DOHH2 (cell line): Measurements from ENCODE around the gene ANKLE2.

Experiments used
- EZH2phosphoT487 ChIP-seq: fragments of 200-600 bp; sonication (generic); IDR thresholded peaks from 2 replicates; pipeline ENCODE4 v1.6.1; 2017; ENCODE audit warnings: borderline replicate concordance, mild to moderate bottlenecking, antibody characterized with exemption, low read length, moderate library complexity, mixed read lengths
- TF ChIP-seq, protein P1 (sequence below): fragments of 200-600 bp; sonication (generic); IDR thresholded peaks from one replicate; pipeline ENCODE4 v1.5.1; 2014; ENCODE audit warnings: antibody characterized with exemption, mild to moderate bottlenecking, low read depth, low read length; ENCODE audit not compliant: poor library complexity, severe bottlenecking

DNA sequence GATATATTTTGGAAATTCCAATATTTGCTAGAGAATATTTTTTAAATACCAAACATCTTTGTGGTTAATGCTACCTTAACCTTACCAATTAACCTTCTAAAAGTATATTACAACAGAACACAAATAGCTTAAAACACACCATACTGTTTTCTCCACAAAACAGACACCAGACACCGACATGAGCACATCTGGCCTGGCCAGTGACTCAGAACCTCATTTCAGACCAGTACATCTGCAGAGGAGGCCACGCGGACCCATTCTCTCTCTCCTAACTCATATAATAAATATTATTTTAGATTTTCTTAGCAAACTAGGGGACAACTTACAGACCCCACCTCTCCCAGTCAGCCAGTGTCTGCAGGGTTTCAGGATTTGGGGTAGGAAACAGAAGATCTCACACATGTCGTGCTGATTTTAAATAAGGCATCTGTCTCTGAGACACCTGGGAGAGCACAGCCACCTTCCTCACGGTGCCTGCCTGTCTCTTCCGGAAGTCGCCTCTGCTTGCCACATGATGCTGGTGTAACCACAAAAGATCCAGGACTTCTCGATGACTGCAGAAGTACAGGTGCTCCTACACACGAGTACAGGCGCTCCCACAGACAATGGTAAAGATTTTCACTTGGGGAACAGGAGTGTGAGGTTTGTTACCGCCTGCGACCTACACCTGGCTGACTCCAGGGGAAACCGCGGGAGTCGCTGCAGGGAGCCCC lies 9.7 kb upstream of the ANKLE2 start:
- TF ChIP-seq, protein P1, sequence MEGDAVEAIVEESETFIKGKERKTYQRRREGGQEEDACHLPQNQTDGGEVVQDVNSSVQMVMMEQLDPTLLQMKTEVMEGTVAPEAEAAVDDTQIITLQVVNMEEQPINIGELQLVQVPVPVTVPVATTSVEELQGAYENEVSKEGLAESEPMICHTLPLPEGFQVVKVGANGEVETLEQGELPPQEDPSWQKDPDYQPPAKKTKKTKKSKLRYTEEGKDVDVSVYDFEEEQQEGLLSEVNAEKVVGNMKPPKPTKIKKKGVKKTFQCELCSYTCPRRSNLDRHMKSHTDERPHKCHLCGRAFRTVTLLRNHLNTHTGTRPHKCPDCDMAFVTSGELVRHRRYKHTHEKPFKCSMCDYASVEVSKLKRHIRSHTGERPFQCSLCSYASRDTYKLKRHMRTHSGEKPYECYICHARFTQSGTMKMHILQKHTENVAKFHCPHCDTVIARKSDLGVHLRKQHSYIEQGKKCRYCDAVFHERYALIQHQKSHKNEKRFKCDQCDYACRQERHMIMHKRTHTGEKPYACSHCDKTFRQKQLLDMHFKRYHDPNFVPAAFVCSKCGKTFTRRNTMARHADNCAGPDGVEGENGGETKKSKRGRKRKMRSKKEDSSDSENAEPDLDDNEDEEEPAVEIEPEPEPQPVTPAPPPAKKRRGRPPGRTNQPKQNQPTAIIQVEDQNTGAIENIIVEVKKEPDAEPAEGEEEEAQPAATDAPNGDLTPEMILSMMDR, result no peak
- TF ChIP-seq EZH2phosphoT487, result no peak
